Omental fat pad (tissue), 4 donors: ENCODE results near the gene PLXDC2. TPM values are rescaled to one million over a fixed set of nuclear protein-coding genes. Genes with fewer than 3 reads are reported as not detected.

Experiments
- ATAC-seq: fragments of 150-250 bp; one replicate; pipeline ENCODE4 v1.9.1; 2016; ENCODE audit warnings: mild to moderate bottlenecking, moderate library complexity; ENCODE audit not compliant: low FRiP score
- DNase-seq: peaks from one replicate; pipeline ENCODE4 v3.0.0-alpha.2; 2019; ENCODE audit warnings: low spot score
- CTCF ChIP-seq, 3 donors: fragments of 450-650 bp; IDR thresholded peaks; one replicate each; pipeline ENCODE4 v1.5.1; 2016 to 2017; ENCODE audit warnings: antibody characterized with exemption in 3 of 3, mild to moderate bottlenecking in 3 of 3, moderate library complexity in 2 of 3
- total RNA-seq, 4 donors: library from RNA; depleted of rRNA; stranded (reverse); fragments of >200 nt; gene quantifications; one replicate each; pipeline ENCODE4 v1.1.0, GENCODE V29; 2016

Gene PLXDC2
- total RNA-seq, 4 donors from 2014 or later: 54.0 to 79.9 (median 65.9) TPM

- TF ChIP-seq CTCF (IDR thresholded peaks at IDR 0.05): no peak
- ATAC-seq (no peak), DNase-seq (no peak)
These were observed 108.8 kb downstream of the PLXDC2 start for GRCh38 chr10:19925064-19925463.

GRCh38 chr10:19928936-19929335, 112.7 kb downstream of the PLXDC2 start:
- no peak for DNase-seq
- no peak for TF ChIP-seq CTCF (IDR thresholded peaks at IDR 0.05)
- no peak for ATAC-seq

DNA sequence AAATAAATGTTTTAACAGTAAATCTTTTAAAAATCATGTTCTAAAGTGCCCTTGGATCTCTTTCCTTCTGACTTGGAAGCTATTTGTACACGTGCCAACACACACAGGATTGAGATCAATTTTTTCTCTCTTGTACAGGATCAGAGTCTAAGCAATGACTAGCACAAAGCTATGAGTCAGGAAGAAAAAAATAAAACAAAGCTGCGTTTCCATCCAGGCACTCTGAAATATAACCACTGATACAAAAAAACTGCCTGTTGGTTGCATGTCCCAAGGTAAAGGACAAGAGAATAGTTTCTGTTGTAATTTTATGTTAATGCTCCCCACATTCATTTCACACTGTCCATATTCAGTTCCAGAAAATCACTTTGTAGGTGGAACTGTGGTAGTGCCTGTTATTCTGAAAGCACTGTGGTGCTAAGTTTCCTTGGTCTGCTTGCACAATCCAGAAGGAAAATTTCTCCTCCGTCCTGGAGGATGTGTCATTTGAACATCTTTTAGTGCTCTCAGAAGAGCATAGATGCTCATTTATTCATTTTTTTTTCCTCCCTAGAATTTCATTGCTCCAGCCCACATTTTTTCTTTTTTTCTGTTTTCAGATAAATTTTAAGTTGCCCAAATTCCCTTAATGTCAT, 113.4 kb downstream of the PLXDC2 start:
- TF ChIP-seq CTCF (IDR thresholded peaks at IDR 0.05): no peak
- peak; percentile 77 for ATAC-seq
- DNase-seq: no peak

GRCh38 chr10:19930936-19931893, 115.0 kb downstream of the PLXDC2 start:
- DNase-seq (no peak), ATAC-seq (peak; percentile 69)
- TF ChIP-seq CTCF (IDR thresholded peaks at IDR 0.05): no peak

DNA sequence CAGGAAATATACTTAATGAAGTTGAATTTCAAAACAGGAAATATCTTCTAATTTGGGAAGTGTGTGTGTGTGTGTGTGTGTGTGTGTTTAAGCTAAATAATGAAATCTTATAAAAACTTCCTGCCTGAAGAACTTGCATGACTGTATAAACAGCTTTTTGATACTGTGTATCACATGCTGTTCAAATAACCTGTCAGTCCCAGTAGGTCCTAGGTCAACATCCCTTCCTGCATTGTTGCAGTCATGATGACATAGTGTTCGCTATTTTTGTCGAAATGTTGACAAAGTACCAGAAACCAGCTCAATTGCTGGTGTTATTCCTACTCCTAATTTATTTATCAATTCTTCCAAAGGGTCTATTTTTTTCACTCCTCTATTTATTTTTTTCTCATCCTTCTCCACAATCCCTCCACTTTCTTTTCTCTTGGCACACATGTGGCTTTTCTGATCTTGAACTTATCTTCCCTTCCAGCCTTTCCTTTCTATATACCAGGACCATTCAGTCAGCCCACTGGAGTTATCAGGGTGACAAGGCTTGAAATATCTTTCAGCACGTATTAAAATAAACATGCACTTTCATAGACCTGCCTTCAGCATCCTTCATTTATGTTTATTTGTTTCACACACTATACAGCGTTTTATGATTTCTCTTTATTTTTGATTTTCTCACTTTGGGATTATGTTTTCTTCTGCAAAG, 115.8 kb downstream of the PLXDC2 start:
- ATAC-seq: no peak
- no peak for DNase-seq
- TF ChIP-seq CTCF (IDR thresholded peaks at IDR 0.05): no peak

DNA sequence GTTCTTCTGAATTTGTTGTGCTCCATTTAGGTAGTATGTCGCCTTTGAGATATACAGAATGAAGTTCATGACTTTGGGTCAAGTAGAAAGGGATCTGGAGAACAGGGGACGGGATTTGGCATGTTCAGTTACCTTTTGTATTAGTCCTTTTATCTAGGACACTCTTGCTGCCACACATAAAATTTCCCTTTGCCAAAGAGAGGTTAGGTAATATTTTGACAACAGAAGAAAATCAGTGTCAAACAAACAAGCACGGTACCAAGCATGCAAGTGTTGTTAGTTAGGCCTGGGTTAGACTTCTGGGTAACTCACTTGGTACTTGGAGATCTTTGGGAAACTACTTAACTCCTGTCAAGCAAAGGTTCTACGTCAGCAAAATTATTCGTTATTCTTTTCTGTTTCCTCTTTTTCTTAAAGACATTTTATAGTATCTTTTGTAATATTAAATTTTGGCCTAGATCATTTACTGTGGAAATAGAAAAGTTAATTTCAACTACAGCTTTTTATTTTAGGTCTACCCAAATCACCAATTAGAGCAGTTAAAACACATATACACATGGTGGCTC, 116.7 kb downstream of the PLXDC2 start:
- DNase-seq (no peak), ATAC-seq (no peak)
- TF ChIP-seq CTCF (IDR thresholded peaks at IDR 0.05): no peak
